ES-I3 (cell line): ENCODE results near the gene UCN3.

Experiments
- H3K36me3 ChIP-seq: 2 replicates; pipeline ENCODE4 v1.6.1; 2013; ENCODE audit warnings: mild to moderate bottlenecking, low read length, control low read depth, moderate library complexity; ENCODE audit not compliant: insufficient read depth
- H3K4me1 ChIP-seq: 2 replicates; pipeline ENCODE4 v1.6.1; 2013; ENCODE audit warnings: mild to moderate bottlenecking, control low read depth, low read length; ENCODE audit not compliant: insufficient read depth
- H3K9ac ChIP-seq: 2 replicates; pipeline ENCODE4 v1.6.1; 2013; ENCODE audit warnings: low read depth, mild to moderate bottlenecking, low read length, moderate library complexity
- H3K9me3 ChIP-seq: 2 replicates; pipeline ENCODE4 v1.6.1; 2013; ENCODE audit warnings: mild to moderate bottlenecking, low read length, moderate library complexity; ENCODE audit not compliant: control insufficient read depth, insufficient read depth

The UCN3 gene, protein sequence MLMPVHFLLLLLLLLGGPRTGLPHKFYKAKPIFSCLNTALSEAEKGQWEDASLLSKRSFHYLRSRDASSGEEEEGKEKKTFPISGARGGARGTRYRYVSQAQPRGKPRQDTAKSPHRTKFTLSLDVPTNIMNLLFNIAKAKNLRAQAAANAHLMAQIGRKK

DNA sequence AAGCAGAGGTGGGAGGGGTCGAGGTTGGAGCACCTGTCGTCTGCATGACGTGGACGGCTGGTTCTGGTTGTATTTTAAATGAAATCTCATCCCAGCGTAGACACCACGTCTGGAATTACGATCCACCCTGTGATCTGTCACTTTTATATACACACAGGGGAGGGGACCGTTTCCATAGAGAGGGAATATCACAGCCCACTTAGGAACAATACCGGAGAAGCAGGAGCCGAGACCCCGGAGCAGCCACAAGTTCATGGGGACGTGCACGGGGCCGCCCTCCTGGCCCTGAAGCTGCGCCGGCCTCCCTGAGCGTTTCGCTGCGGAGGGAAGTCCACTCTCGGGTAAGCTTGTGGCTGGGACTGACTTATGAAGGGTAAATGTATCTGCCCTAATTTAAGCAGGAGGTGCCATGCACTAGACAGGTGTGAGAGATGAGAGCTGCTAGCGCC lies at the start of gene UCN3:
UCN3 (plus strand) TSS at position 77 of the 449 bp plus-strand sequence. CDS start 8,755 bp downstream, outside the sequence.
- Histone ChIP-seq H3K36me3 (no peaks in the 10 kb centered on the region), H3K4me1 (no peaks in the 10 kb centered on the region), H3K9ac (no peak within 1 kb of the TSS), H3K9me3 (no peaks in the 10 kb centered on the region)

DNA sequence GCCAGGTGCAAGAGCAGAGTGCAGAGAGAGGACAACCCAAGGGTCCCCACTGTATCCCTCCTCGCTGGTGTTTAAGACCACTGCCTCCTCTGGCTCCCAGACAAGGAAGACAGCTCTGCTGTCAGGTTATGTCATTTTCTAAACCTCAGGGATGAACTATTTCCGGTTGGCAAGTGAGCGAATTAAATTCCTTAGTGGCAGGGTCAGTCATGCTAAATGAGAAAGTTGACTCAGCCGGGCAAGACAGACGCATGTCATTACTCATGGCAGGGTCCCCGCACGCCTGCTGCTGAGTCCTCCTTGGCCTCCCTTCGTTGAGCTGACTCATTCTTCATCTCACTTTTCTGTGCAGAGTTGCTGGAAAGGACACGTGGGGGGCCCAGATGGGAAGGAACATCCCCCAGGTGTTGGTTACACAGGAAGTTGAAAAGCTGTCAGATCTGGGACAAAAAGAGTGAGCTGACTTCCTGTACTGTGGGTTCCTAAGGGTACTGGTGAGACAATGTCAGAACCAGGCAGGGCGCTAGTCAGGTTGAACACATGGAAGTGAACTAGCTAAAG lies 47.1 kb upstream of the UCN3 start:
- H3K36me3 ChIP-seq: no peaks in the 10 kb centered on the region
- H3K4me1 ChIP-seq: no peaks in the 10 kb centered on the region
- H3K9me3 ChIP-seq: no peaks in the 10 kb centered on the region
- no peak overlapping the region for H3K9ac ChIP-seq

DNA sequence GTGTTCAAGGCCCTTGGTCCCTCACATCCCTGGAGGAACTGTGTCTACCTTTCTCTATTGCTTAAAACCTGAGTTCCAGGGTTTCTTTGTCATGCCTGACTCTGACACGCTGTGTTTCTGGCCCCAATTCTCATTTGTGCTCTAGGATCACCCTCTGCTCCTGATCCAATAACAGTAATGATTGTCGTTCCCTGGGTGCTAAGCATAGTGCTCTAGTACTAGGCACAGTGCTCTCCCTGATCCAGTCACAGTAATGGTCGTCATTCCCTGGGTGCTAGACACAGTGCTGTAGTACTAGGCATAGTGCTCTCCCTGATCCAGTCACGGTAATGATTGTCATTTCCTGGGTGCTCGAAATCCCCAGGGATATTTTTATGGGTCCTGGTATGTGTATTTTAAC lies 46.6 kb upstream of the UCN3 start:
- Histone ChIP-seq H3K36me3 (no peaks in the 10 kb centered on the region), H3K4me1 (no peaks in the 10 kb centered on the region), H3K9me3 (no peaks in the 10 kb centered on the region), H3K9ac (no peak overlapping the region)

DNA sequence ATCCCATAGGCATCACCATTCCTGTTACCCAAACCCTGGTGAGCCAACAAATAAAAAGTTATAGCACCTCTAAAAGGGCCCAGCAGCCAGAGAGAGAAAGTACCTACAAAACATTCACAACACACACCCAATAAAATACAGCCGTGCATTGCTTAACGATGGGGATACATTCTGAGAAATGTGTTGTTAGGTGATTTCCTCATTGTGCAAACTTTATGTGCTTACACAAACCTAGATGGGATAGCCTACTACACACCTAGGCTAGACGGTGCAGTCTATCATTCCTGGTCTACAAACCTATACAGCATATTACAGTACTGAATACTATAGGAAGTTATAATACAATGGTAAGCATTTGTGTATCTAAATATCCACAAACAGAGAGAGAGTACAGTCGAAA lies 44.9 kb upstream of the UCN3 start:
- Histone ChIP-seq H3K4me1 (no peaks in the 10 kb centered on the region), H3K36me3 (no peaks in the 10 kb centered on the region), H3K9ac (no peak overlapping the region), H3K9me3 (no peaks in the 10 kb centered on the region)

DNA sequence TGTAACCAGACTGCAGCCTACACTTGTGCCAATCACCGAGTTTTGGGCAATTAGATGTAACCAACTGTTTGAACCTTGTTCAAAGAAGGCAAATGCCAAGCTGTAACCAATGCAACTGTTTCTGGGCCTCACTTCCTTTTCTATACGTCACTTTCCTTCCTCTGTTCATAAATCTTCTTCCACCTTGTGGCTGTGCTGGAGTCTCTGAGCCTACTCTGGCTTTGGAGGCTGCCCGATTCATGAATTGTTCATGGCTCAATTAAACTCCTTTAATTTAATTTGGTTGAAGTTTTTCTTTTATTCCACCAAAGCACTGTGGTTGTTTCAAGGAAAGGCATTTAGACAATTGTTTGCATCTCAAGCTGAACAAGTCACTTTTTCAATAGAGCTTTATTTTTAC lies 43.5 kb upstream of the UCN3 start:
- H3K9ac ChIP-seq: no peak overlapping the region
- no peaks in the 10 kb centered on the region for H3K9me3 ChIP-seq
- no peaks in the 10 kb centered on the region for H3K4me1 ChIP-seq
- no peaks in the 10 kb centered on the region for H3K36me3 ChIP-seq

DNA sequence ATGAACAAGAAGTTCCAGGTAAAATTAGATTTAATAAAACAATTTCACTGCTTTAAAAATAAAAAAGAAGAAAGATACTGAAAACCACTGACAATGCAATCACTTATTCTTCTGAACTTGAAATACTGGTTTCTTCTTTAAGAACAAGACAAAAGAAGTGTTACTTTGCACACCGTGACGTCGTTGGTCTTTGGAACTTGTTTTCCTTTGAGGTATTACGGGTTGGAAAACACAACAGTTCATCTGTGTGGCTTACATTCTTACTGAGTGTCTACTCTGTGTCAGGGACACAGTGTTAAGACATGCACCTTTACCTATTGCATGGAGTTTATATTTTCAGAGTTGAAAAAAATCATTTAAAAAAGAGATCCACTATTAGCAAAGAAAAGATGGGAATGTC lies 41.3 kb upstream of the UCN3 start:
- no peaks in the 10 kb centered on the region for H3K4me1 ChIP-seq
- H3K9ac ChIP-seq: no peak overlapping the region
- no peaks in the 10 kb centered on the region for H3K36me3 ChIP-seq
- H3K9me3 ChIP-seq: no peaks in the 10 kb centered on the region

DNA sequence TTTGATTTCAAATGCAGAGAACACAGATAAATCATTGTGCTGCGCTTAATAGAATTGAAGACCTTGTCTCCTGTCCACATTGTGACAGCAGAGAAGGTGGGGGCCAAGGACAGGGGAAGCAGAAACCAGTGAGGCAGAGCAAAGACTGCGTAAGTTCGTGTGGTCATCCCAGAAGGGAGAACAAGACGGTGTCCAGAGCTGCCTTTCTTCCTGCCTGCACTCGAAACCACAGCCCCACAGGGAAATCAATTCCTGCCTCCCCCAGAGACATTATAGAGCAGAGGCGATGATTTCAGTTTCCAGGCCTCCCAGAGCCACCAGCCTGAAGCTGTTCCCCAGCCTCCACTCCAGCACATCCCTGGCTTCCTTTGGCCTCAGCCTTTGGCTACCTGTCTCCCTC lies 39.7 kb upstream of the UCN3 start:
- no peaks in the 10 kb centered on the region for H3K9me3 ChIP-seq
- H3K9ac ChIP-seq: no peak overlapping the region
- H3K4me1 ChIP-seq: no peaks in the 10 kb centered on the region
- no peaks in the 10 kb centered on the region for H3K36me3 ChIP-seq

DNA sequence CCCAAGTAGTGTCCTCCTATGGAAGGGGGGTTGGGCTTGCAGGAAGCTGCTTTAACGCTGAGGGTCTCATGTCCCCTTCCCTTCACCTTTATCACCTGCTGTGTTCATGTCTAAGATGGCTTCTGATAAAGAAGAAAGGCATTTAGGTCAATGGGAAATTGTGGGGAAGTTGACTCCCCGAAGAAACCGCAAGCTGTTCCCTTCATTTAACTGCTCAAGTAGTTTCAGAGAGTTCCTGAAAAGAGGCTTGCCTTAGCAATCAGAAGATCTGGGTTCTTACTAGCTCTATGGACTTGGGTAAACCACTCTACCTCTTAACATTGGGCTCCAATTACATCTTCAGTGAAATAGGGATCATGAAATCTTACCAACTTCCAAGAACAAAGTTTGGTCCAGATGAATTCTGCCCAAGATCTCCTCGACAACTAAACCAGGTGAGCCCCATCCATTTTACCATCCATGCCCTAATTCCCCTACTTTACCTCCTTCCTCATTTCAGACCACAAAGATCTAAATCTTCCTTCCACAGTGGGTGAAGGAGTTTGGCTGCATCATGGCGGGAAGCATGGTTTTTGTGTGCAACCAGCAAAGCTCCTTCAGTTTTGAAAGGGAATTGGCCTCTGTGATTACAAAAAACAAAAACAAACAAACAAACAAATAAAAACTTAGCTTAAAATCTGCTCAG lies 30.4 kb upstream of the UCN3 start:
- H3K9ac ChIP-seq: no peak overlapping the region

DNA sequence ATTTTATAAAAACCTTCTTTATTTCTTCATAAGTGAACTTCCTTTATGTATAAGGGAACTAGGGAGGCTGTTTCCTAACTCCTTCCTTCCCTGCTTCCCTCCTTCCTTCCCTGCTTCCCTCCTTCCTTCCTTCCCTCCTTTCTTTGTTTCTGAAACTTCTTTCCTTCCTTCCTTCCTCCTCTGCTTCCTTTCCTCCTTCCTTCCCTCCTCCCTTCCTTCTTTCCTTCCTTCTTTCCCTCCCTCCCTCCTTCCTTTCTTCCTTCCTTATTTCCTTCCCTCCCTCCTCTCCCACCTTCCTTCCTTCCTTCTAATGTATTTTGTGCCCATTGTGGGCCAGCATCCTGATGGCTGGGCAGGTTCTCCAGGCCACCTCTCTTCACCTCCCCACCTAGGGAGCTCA lies 26.8 kb upstream of the UCN3 start:
- Histone ChIP-seq H3K4me1 (no peaks in the 10 kb centered on the region), H3K9me3 (0 out of 2 replicates have a peak, but pooled peaks cover 3% of the 10 kb centered on the region), H3K36me3 (no peaks in the 10 kb centered on the region), H3K9ac (no peak overlapping the region)

More for the DNA sequence above, 30.4 kb upstream of the UCN3 start:
- Histone ChIP-seq H3K36me3 (no peaks in the 10 kb centered on the region), H3K4me1 (no peaks in the 10 kb centered on the region), H3K9me3 (0 out of 2 replicates have a peak, but pooled peaks cover under 1% of the 10 kb centered on the region)

DNA sequence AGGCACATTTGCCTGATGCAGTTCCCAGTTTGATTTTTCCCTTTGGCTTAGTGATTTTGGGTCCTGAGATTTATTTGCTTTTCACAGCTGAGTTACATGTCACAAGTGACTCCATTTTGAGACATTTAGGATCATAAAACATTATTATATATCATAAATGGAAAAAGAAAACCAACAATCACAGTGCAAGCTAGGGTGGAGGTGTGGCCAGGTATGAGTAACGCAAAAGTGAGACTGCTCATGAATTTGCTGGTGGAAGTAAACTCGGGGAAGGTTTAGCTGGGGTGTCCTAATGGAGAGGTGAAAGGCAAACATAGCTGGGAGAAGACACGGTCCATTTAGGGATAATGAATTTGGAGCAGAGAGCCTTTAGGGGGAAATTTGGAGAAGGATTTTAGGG lies 21.7 kb upstream of the UCN3 start:
- H3K9ac ChIP-seq: no peak overlapping the region
- no peaks in the 10 kb centered on the region for H3K4me1 ChIP-seq
- H3K36me3 ChIP-seq: no peaks in the 10 kb centered on the region
- 0 out of 2 replicates have a peak, but pooled peaks cover 3% of the 10 kb centered on the region for H3K9me3 ChIP-seq

DNA sequence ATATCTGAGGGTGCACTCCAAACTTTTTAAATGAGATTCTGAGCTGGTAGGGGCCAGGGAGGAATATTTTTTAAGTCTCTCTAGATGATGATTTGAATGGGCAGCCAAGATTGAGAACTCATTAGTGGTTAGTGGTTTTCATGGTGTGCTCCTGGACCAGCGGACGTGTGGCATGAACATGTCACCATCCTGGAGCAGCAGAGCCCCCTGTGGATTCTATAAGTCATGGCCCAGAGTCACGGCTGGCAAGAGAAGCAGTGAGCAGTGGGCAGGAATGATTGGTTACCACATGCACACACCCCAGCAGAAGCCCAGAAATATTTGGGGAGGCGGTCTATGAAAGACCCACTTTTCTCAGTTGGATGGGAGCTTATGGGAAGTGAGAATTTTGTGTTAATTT lies 21.2 kb upstream of the UCN3 start:
- H3K9ac ChIP-seq: no peak overlapping the region
- no peaks in the 10 kb centered on the region for H3K4me1 ChIP-seq
- H3K36me3 ChIP-seq: no peaks in the 10 kb centered on the region
- H3K9me3 ChIP-seq: 0 out of 2 replicates have a peak, but pooled peaks cover 3% of the 10 kb centered on the region

DNA sequence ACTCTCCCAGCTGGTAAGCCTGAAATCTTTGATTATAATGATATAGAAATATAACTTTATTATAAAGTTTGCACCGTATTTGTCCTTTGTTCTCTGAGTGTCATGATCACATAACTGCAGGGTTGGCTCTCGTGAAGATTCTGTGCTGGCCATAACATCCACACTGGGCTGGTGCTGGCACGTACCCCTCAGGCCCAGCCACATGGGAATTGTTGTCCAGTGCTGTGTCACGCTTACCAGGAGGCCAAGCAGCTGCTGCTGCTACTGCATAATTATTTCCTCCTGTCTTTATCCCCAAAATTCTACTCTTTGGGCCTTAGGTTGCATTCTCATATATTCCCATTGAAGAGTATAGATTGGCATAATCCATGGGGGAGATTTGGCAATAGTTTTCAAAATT lies 20.8 kb upstream of the UCN3 start:
- Histone ChIP-seq H3K4me1 (no peaks in the 10 kb centered on the region), H3K9ac (no peak overlapping the region), H3K9me3 (0 out of 2 replicates have a peak, but pooled peaks cover 3% of the 10 kb centered on the region), H3K36me3 (no peaks in the 10 kb centered on the region)

DNA sequence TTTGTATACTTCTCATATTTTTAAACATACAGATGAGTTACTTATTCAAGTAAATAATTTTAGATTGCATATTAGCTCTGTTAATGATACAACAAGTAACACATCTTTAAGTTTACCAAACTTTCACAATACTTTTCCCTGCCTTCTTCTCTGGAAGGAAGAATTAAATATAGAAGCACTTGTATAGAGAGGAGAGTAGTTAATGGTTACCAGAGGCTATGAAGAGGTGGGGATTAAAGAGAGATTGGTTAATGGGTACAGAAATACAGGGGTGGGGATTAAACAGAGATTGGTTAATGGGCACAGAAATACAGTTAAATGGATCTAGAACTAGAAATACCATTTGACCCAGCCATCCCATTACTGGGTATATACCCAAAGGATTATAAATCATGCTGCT lies 20.0 kb upstream of the UCN3 start:
- no peaks in the 10 kb centered on the region for H3K36me3 ChIP-seq
- H3K4me1 ChIP-seq: no peaks in the 10 kb centered on the region
- H3K9me3 ChIP-seq: no peaks in the 10 kb centered on the region
- no peak overlapping the region for H3K9ac ChIP-seq

DNA sequence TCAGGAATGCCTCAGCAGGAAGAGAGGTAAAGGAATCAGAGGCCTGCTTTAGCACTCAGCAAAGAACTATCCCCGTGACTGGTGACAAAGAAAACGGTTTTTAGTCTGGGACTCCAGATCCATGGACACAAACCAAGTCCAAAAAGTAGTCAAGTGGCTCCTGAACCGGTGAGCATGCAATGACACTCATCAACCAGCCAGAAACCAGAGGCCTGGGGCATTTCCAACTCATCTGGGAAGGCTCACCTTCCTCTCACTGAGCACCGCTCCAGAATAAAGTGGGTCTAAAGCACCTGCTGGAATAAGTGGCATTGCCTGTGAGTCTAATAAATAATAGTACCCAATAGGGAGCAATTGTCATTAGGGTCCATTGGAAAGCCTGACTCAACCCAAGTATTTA lies 17.9 kb upstream of the UCN3 start:
- no peaks in the 10 kb centered on the region for H3K36me3 ChIP-seq
- H3K9ac ChIP-seq: no peak overlapping the region
- no peaks in the 10 kb centered on the region for H3K4me1 ChIP-seq
- no peaks in the 10 kb centered on the region for H3K9me3 ChIP-seq

DNA sequence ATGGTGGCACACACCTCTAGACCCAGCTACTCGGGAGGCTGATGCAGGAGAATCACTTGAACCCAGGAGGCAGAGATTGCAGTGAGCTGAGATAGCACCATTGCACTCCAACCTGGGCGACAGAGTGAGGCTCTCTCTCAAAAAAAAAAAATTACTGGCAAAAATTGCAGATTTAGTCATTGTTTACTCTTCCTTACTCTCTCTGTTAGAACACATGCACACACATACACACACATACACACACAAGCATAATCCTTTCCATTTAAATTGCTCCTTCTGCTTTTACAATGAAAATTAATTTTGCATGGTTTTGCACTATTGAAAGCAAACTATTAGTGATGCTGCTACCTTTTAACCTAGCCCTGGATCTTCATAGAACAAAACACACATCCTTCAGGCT lies 15.4 kb upstream of the UCN3 start:
- no peak overlapping the region for H3K9ac ChIP-seq
- H3K9me3 ChIP-seq: no peaks in the 10 kb centered on the region
- no peaks in the 10 kb centered on the region for H3K4me1 ChIP-seq
- H3K36me3 ChIP-seq: no peaks in the 10 kb centered on the region
